Muscle of back (tissue), 13 donors: Measurements from ENCODE around the gene POLE4. TPM values are rescaled to one million over a fixed set of nuclear protein-coding genes. Genes with fewer than 3 reads are reported as not detected.

ENCODE experiments used
- DNase-seq, 3 donors: peaks; one replicate each; pipeline versions ENCODE4 v3.0.0 to v3.0.0-alpha.2; 2013
- long read RNA-seq, 9 donors: transcript quantifications; one replicate each; lab custom pipeline, GENCODE V29; 2026
- polyA plus RNA-seq, 10 donors: library from polyadenylated mRNA; unstranded; fragments of 120-200 nt; gene quantifications; one replicate each; pipeline ENCODE4 v1.2.1, GENCODE V29; 2013; ENCODE audit not compliant: insufficient read length in 10 of 10

The POLE4 gene, protein sequence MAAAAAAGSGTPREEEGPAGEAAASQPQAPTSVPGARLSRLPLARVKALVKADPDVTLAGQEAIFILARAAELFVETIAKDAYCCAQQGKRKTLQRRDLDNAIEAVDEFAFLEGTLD
- polyA plus RNA-seq = 10 to 100 TPM; 40.9 to 57.7 (median 53.1) TPM
- long read RNA-seq, donor 1, transcript POLE4-205 (4 exons, 1,248 nt) = major isoform, 20 of 20 reads
- long read RNA-seq, donor 1, partial matches to known transcripts = 0 of 20 reads
- long read RNA-seq, donor 1, other reads (novel, unspliced or antisense) = 0 of 20 reads
- long read RNA-seq, donor 2, transcript POLE4-205 (4 exons, 1,248 nt) = major isoform, 27 of 35 reads
- long read RNA-seq, donor 2, partial matches to known transcripts = 8 of 35 reads
- long read RNA-seq, donor 2, other reads (novel, unspliced or antisense) = 0 of 35 reads
- long read RNA-seq, donor 3 = 0 reads
- long read RNA-seq, donor 4, transcript POLE4-205 (4 exons, 1,248 nt) = major isoform, 34 of 36 reads
- long read RNA-seq, donor 4, partial matches to known transcripts = 0 of 36 reads
- long read RNA-seq, donor 4, other reads (novel, unspliced or antisense) = 0 of 36 reads
- long read RNA-seq, donor 5, transcript POLE4-205 (4 exons, 1,248 nt) = major isoform, 36 of 47 reads
- long read RNA-seq, donor 5, partial matches to known transcripts = 10 of 47 reads
- long read RNA-seq, donor 5, other reads (novel, unspliced or antisense) = 0 of 47 reads
- long read RNA-seq, donor 6, transcript POLE4-205 (4 exons, 1,248 nt) = major isoform, 33 of 42 reads
- long read RNA-seq, donor 6, partial matches to known transcripts = 9 of 42 reads
- long read RNA-seq, donor 6, other reads (novel, unspliced or antisense) = 0 of 42 reads
- long read RNA-seq, donor 7, transcript POLE4-205 (4 exons, 1,248 nt) = major isoform, 29 of 29 reads
- long read RNA-seq, donor 7, partial matches to known transcripts = 0 of 29 reads
- long read RNA-seq, donor 7, other reads (novel, unspliced or antisense) = 0 of 29 reads
- long read RNA-seq, donor 8, transcript POLE4-205 (4 exons, 1,248 nt) = major isoform, 29 of 49 reads
- long read RNA-seq, donor 8, partial matches to known transcripts = 20 of 49 reads
- long read RNA-seq, donor 8, other reads (novel, unspliced or antisense) = 0 of 49 reads
- long read RNA-seq, donor 9, partial matches to known transcripts = 0 of 3 reads
- long read RNA-seq, donor 9, other reads (novel, unspliced or antisense) = 0 of 3 reads

DNA sequence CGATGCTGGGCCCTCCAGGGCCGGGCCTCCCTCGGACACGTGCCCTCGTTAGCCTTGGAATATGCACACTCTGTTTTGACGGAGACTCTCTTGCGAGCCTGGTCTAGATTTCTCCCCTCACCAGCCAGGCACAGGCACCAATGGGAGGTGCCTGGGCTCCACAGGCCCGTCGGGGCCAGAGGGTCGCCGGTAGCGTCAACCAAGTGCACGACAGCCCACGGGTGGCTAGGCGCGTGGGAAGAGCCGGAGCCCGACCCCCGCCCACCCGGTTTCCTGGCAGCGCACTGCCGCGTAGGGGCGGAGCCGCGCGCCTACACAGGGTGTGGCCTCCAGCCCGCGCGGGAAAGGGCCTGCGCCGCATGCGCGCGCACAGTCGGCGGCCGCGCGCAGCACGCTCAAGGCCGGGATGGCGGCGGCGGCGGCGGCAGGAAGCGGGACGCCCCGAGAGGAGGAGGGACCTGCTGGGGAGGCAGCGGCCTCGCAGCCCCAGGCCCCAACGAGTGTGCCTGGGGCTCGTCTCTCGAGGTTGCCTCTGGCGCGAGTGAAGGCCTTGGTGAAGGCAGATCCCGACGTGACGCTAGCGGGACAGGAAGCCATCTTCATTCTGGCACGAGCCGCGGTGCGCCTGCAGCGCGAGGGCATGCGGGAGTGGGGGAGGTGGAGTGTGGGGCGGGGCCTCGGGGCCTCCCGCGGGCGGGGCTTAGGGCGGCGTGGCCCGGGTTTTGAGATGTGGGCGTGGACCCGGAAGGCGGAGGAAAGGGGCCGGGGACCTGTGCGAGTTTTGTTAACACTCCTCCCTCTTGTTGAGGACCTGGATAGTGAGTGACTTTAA lies at the start of gene POLE4:
Gene POLE4 (plus strand): TSS at position 370 of the 832 bp plus-strand sequence. CDS start 37 bp downstream, at position 407.
- peak; percentile 85 to 97 (median 92) for DNase-seq

DNA sequence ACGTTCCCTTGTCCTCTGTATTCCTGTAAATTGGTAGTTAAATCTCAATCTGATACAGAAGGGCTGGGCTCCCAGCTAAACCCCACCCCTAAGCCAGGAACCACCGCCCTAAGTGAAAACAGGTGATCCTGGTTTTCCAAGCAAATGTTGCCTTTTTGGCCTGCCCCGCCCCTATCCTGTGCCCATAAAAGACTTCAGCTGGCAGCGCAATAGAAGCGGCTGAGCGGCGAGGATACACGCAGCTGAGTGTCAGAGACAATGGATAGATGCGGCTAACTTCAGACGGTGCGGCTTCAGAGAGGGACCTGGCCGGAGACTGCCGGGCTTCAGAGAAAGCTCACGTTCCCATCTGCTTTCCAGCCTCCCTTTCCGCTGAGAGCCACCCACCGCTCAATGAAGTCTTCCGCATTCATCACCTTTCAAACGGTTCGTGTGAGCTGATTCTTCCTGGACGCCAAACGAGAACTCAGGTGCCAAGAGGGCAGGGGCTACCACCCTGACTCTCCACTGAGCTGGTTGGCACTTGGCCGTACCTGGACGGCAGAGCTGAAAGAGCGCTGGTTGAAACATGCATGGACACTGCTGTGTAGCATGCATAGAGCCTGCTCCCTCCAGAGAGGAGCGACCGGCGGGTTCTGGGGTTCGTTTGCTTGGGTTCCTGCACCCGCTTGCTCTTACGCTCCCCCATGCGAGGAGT lies 49.5 kb upstream of the POLE4 start:
- peak in 1 of 3 donors; percentile 20 for DNase-seq

DNA sequence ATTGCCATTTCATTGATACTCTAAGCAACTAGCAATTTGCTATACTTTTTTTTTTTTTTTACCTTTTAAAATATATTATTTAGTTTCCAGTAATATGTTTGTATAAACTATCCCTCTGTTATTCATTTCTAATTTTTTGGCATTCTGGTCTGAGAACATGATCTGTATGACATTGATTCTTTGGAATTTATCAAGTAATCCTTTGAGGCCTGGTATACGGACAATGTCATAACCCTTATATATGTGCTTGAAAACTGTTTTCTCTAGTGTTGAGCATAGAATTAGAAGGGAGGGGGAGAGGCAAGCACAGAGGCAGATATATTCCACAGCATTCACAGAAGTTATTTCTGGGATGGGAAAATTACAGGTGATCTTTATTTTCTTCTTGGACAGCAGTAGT lies 48.2 kb upstream of the POLE4 start:
- DNase-seq = no peak

DNA sequence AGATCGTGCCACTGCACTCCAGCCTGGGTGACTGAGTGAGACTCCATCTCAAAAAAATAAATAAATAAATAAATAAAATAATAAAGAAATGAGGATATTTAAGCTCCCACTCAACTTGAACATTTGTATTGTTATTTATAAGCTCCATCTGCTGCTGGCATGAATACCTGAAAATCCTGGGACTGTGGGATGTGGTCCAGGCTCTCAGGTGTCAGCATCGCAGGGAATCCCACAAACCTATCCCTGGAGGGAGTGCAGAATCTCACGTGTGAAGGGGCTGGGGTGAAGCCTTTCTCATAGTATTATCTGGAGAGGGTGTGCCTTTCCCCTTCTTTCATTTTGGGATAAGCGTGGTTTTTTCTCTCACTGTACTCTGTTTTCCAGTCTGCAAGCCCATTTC lies 47.4 kb upstream of the POLE4 start:
- no peak for DNase-seq

DNA sequence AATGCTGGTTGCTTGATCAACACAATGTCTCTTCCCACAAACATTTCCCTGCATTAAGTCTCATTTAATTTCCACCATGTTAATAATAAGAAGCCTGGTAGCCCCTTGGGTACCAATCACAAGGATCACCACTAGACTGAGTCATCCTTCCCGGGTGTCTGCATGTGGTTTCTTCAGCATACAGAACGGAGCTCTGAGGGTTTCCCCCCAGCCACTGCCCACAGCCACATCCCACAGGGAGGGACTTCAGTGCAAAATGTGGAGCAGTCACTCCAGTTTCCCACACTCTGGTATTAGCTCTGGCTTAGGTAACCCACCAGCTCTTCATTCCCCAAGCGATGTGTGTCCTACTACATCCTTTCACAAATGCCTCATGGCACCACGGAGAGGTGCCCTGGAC lies 42.7 kb upstream of the POLE4 start:
- DNase-seq = no peak

DNA sequence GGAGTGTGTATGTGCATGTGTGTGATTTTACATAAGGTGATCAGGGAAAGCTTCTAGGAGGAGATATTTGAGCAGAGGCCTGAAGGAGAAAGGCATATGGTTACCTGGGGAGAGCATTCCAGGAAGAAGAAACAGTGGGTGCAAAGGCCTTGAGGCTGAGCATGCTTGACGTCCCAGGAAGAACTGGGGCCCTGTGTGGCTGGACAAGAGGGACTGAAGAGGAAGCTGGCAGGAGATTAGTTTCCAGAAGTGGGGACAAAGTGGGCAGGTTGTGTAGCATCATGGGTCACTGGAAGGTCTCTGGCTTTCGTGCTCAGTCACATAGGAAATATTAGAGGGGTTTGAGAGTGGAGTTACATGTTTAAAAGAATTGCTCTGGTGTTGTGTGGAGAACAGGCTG lies 42.0 kb upstream of the POLE4 start:
- no peak for DNase-seq

DNA sequence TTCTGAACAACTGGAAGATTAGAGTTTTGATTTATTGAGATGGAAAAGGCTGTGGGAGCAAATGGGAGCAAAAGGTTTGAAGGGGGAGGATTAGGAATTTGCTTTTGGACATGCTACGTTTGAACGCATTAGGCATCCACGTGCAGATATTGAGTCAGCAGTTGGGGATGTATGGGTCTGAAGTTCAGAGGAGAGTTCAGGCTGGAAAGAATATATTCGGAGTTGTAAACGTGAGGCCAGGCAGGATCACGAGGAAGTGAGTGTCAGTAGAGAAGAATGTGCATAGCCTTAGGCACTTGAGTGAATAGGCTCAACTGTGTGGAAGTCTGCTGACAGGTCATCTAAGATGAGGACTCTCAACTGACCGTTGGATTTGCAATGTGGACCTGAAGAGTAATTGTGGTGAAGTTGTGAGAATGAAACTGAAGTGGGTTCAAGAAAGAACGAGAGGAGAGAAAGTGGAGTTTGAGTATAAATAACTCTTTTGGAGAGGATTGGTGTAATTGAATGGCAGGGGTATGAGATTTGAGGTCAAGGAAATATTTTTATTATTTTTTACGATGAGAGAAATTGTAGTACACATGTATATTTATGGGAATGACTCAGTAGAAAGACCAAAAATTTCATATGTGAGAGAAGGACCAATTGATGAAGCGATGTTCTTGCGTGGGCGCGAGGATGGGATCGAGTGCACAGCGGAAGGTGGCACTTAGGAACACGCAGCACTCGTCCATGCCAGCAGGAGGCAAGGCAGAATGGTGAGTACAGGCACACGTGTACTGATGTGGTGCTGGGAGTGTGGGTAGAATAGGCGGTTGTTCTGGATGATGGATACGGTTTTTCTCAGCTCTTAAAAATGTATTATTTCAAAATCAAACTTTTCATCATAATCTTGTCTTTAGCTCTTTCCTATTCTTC lies 40.5 kb upstream of the POLE4 start:
- no peak for DNase-seq

DNA sequence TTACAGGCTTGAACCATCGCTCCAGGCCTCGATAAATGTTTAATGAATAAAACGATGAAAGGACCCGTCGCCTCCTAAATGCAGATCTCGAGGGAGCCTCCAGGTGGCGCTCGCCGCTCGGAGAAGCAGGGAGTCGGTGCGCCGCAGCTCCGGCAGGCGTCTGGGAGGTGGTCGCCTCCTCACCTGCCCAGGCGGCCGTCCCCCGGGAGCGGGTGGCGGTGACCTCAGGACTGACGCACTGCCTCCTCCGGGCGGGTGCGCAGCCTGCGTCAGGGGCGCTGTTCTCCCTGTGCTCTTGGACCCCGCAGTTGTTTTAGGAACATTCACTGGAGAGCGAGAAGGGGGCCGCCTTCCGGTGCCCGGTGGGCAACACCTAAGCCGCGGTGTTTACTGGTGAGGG lies 38.6 kb upstream of the POLE4 start:
- DNase-seq = peak; percentile 20 to 69 (median 53)

DNA sequence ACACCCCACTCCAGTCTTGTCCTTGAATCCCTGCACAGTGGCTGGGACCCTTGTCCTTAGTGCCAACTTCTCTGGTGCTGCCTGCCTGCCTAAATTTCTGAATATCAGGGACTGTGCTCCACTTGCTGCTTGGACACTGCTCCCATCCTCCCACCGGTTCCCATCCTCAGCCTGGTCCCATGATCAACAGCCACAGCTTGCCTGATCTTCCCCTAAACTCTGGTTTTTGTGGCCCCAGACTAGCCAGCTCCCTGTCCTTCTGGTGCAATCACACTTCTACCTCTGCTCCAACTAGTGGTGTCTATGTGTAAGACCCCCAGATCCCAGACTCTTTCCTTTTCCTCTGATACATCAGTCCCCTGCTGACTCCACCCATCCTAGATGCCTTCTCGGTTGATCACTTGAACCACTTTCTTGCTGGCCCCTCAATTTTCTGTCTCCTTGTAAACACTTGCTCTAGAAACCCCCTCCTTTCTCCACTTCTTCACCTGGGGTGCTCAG lies 37.2 kb upstream of the POLE4 start:
- DNase-seq = no peak

DNA sequence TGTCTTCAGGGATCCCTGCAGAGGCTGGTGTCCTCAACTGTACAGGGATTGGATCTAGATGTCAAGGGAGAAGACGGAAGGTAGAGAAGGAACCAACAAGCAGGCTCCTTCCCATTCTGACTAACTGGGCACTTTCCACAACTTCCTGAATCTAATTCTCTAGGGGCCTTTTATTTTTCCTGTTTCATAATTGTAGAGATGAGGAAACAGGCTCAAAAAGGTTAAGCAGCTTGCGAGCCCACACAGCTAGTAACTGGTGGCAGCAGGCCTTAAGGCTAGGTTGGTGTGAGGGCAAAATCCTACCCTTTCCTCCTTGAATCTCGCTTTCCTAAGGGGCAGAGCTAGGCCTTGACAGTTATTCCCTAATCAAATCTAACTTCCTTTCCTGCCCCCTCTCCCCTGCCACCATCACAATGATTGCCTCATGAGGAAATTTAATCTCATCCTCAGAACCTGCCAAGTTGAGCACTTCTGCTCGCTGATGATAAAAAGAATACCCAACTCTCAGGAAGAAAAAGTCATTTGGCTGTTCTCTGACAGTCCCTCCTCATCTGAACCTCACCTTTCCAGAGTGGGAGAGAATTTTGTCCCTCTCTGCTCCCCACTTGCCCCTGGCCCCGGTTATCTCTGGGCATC lies 35.7 kb upstream of the POLE4 start:
- no peak for DNase-seq

DNA sequence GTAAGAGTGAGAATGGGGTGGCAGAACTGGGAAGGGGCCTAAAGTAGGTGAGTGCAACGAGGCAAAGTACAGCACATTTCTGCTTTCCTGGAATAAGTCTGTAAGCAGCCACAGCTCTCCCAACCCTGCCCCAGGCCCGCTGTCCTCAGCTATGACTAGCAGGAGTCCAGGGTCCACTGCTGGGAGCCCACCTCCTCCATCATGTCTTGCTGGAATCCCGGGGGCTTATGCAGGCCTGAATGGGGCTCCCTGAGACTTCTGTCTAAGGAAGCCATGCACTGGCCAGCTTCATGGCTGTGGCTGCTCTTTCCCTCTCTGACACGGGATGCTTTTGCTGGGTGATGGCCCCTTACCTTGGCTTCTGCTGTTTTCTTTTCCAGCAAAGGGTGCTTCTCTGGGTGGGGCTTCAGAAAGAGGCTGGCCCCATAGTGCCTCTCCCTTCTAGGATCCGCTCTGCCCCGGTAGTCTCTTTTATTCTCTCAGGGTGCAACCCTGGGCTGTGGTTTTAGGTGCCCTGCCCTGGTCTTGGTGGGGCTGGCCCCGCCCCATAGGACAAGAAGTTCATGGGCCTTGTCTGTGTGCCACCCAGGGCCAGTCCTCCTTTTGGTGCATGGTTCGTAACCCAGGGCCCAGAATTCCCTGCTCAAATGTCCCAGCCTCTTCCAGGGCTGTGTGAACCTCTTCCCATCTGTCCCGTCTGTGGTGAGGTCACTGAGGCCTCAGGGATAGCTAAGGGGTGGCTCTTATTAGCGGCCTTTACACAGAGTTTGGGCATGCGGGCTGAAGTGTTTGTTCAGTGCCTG lies 33.8 kb upstream of the POLE4 start:
- no peak for DNase-seq

DNA sequence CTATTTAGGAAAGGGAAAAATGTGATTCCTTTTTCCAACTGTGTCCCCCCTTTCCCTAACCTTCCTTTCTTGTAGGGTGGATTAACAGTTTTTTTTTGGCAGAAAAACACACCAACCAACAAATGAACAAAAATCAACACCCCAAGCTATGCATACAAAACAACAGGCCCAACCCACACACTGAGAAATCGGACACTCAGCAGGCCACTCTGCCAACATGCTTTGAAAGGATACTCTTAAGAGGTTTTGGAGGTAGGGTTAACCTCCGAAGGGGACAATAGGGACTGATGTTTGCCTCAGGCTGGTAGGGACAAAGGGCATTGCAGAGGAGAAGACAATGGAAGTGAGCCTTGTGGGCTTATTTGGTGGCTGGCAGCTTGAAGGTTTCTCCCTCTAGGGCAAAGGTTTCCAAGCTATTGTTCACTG lies 33.1 kb upstream of the POLE4 start:
- no peak for DNase-seq

DNA sequence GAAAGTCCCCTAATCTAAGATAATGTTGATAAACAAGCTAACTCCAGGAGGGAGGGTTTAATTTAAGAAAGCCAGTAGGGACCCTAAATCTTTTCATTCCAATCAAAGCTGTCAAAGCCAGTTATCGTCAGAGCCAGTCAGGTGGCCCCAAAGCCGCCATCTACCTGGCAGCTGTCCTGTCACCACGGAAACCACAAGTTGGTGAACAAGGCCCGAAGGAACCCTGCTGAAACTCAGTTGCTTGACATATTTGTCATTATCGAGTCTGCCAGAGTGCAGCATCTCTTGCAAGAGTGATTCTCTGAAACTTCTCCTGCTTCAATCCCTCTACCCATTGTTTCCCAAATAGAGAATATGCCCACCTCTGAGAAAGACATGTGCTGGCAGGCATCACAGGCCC lies 30.8 kb upstream of the POLE4 start:
- no peak for DNase-seq

DNA sequence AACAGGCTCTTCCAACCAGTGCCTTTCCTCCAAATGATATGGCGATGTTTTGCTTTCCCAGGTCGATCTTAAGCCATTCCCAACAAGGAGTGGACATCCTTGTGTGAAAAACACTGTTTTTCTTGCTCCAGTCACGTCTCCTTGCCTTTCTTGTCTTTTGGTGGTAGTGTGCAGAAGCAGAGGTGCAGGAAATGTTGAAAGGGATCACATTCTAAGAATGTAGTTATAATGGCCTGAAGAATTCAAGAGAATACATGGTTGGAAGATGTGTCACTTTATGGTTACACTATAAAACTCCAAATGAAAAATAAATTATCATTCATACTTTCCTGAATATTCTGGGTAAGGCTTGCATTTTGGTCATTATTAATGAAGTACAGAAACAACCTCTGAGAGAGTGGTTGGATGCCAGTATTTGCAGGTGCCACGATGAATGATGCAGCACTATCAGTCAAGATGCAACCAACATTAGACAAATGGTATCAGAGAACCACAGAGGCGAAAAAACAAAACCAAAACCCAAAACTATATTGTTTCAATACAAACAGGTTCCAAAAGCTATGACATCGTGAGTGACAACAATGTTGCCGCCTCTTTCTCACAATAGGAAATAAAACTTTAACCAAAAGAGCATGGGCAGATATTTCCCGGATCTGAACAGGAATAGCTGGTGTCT lies 27.5 kb upstream of the POLE4 start:
- no peak for DNase-seq

DNA sequence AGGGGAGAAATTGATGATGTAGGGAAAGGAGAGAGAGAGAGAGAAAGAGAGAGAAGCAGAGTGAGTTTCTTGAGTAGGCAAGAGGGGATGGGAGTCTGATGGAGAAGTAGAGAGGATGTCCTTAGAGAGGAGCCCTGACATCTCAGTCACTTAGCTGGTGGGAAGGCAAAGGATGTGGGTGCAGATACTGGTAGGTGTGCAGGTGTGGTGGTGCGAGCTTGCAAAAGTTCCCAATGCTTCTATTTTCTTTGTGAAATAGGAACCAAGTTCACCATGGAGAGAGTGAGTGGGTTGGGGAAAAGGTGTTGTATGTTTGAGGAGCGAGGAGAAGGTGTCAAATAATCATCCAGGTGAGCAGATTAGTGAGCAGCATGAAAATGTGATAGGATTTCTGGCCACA lies 26.5 kb upstream of the POLE4 start:
- no peak for DNase-seq

DNA sequence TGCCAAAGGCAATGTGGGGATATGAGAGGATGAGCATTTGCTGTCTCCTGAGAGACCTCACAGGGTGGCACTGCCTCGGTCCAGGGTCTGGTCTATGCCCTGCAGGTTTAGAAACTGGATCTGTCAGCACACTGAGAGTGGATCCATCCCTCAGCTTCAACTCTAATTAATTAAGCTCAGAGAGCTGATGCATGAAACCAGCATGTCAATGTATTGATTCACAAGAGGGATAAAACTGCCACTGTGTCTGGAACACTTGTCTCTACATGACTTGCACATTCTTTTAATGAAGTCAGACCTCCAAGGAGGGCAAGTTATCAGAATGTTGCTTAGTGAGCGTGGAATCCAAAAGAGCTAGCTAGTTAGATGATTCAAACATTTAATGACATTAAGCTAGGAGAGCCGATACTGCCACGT lies 22.5 kb upstream of the POLE4 start:
- no peak for DNase-seq

DNA sequence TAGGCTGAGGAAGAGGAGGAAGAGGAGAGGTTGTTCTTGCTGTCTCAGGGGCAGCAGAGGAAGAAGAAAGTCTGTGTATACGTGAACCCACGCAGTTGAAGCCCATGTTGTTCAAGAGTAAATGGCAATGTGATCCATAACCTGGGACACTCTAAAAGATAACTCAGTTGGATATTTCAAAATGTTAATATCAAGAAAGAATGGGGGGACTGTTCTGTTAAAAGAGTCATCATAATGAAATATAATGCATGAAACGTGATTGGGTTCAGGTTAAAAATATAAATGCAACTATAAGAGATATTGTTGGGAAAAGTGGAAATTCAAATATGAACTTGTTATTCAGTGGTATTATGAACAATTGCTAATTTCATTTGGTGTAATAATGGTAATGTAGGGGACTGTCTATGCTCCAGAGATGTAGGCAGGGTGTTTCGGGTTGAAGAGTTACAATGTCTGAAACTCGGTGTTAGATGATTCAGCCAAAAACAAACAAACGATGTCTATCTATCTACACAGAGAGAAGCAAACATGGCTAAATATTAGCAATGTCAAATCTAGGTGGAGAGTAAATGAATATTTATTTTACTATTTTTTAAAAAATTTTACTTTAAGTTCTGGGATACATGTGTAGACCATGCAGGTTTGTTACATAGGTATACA lies 21.1 kb upstream of the POLE4 start:
- no peak for DNase-seq
